Mesenchymal stem cell (in vitro differentiated cells and primary cell): ENCODE results near the gene NXPH1.

Source experiments
- DNase-seq: peaks from one replicate; pipeline ENCODE4 v3.0.0-alpha.2; 2013
- H2AFZ ChIP-seq: one replicate; pipeline ENCODE4 v1.6.1; 2013; ENCODE audit warnings: low read depth, mild to moderate bottlenecking, control low read depth, inconsistent platforms, low read length, moderate library complexity
- H2AK5ac ChIP-seq: 2 replicates; pipeline ENCODE4 v1.6.1; 2013; ENCODE audit warnings: low read length, moderate library complexity, mild to moderate bottlenecking, inconsistent platforms; ENCODE audit not compliant: severe bottlenecking
- H2BK120ac ChIP-seq: one replicate; pipeline ENCODE4 v1.6.1; 2013; ENCODE audit warnings: low read depth, mild to moderate bottlenecking, inconsistent platforms, low read length, moderate library complexity
- H2BK12ac ChIP-seq, 2 experiments: one replicate each; pipeline ENCODE4 v1.6.1; 2013; ENCODE audit warnings: inconsistent platforms in 2 of 2, low read length in 2 of 2, mild to moderate bottlenecking in 2 of 2, moderate library complexity in 2 of 2, control low read depth in 1 of 2
- H2BK15ac ChIP-seq: one replicate; pipeline ENCODE4 v1.6.1; 2013; ENCODE audit warnings: mild to moderate bottlenecking, low read depth, inconsistent platforms; ENCODE audit not compliant: poor library complexity, severe bottlenecking
- H2BK5ac ChIP-seq: 2 replicates; pipeline ENCODE4 v1.6.1; 2013; ENCODE audit warnings: low read depth, mild to moderate bottlenecking, low read length, control low read depth, inconsistent platforms; ENCODE audit not compliant: poor library complexity, severe bottlenecking
- H3K14ac ChIP-seq, 2 experiments: one replicate each; pipeline ENCODE4 v1.6.1; 2013; ENCODE audit warnings: inconsistent platforms in 2 of 2, low read length in 2 of 2, control low read depth in 1 of 2, mild to moderate bottlenecking in 1 of 2, moderate library complexity in 1 of 2
- H3K18ac ChIP-seq, 2 experiments: one replicate each; pipeline ENCODE4 v1.6.1; 2013; ENCODE audit warnings: inconsistent platforms in 2 of 2, low read length in 2 of 2, control low read depth in 1 of 2, low read depth in 1 of 2, mild to moderate bottlenecking in 1 of 2
- H3K23ac ChIP-seq, 2 experiments: one replicate each; pipeline ENCODE4 v1.6.1; 2013; ENCODE audit warnings: inconsistent platforms in 2 of 2, low read length in 2 of 2, mild to moderate bottlenecking in 2 of 2, moderate library complexity in 2 of 2, control low read depth in 1 of 2
- H3K27ac ChIP-seq: 2 replicates; pipeline ENCODE4 v1.5.1; 2013; ENCODE audit warnings: mild to moderate bottlenecking, moderate library complexity, low read length, control low read depth, inconsistent platforms; ENCODE audit not compliant: poor library complexity, severe bottlenecking
- H3K27me3 ChIP-seq, 2 experiments: 2 replicates each; pipeline versions ENCODE4 v1.6.1 to v1.7.0; 2013; ENCODE audit warnings: low read length in 2 of 2, mild to moderate bottlenecking in 2 of 2, moderate library complexity in 2 of 2, control low read depth in 1 of 2, inconsistent platforms in 1 of 2; ENCODE audit not compliant: control insufficient read depth in 1 of 2, insufficient read depth in 1 of 2
- H3K36me3 ChIP-seq, 2 experiments: 2 replicates each; pipeline versions ENCODE4 v1.6.1 to v1.7.0; 2013; ENCODE audit warnings: low read length in 2 of 2, control low read depth in 1 of 2, inconsistent platforms in 1 of 2, low read depth in 1 of 2, mild to moderate bottlenecking in 1 of 2; ENCODE audit not compliant: insufficient read depth in 2 of 2, control insufficient read depth in 1 of 2
- H3K4ac ChIP-seq, 2 experiments: one replicate each; pipeline ENCODE4 v1.6.1; 2013; ENCODE audit warnings: inconsistent platforms in 2 of 2, low read length in 2 of 2, mild to moderate bottlenecking in 2 of 2, moderate library complexity in 2 of 2, control low read depth in 1 of 2, low read depth in 1 of 2
- H3K4me1 ChIP-seq: 2 replicates; pipeline ENCODE4 v1.6.1; 2013; ENCODE audit warnings: low read depth, low read length, control low read depth; ENCODE audit not compliant: control insufficient read depth, insufficient read depth
- H3K4me2 ChIP-seq: 2 replicates; pipeline ENCODE4 v1.6.1; 2013; ENCODE audit warnings: low read length, mild to moderate bottlenecking, inconsistent platforms; ENCODE audit not compliant: poor library complexity, severe bottlenecking
- H3K4me3 ChIP-seq, 2 experiments: 2 replicates each; pipeline versions ENCODE4 v1.5.1 to v1.7.0; 2013; ENCODE audit warnings: low read length in 2 of 2, mild to moderate bottlenecking in 2 of 2, control low read depth in 1 of 2, low read depth in 1 of 2; ENCODE audit not compliant: insufficient read depth in 1 of 2
- H3K79me1 ChIP-seq: replicated peaks from 2 replicates; pipeline ENCODE4 v1.6.1; 2013; ENCODE audit warnings: mild to moderate bottlenecking, control low read depth, low read length, inconsistent platforms; ENCODE audit not compliant: poor library complexity, severe bottlenecking
- H3K9ac ChIP-seq: 2 replicates; pipeline ENCODE4 v1.7.0; 2013; ENCODE audit warnings: mild to moderate bottlenecking, low read length, moderate library complexity
- H3K9me3 ChIP-seq: 2 replicates; pipeline ENCODE4 v1.7.0; 2013; ENCODE audit warnings: mild to moderate bottlenecking, low read length; ENCODE audit not compliant: control insufficient read depth
- H4K8ac ChIP-seq: one replicate; pipeline ENCODE4 v1.6.1; 2013; ENCODE audit warnings: inconsistent platforms, mild to moderate bottlenecking, low read length, moderate library complexity
- H4K91ac ChIP-seq: one replicate; pipeline ENCODE4 v1.6.1; 2013; ENCODE audit warnings: mild to moderate bottlenecking, low read length, inconsistent platforms
- WGBS: methylation state at CpG from one replicate; pipeline ENCODE4 v1.1.7; 2013; ENCODE audit warnings: mixed read lengths; 5-methylcytosine and 5-hydroxymethylcytosine counted together

NXPH1 gene

GRCh38 chr7:8491106-8491505, 57.7 kb downstream of the NXPH1 start:
- Histone ChIP-seq H3K23ac (no peak overlapping the region), H3K4me2 (no peak overlapping the region), H2BK120ac (no peak overlapping the region), H4K8ac (no peak overlapping the region), H2AK5ac (no peak overlapping the region), H3K4me3 (no peak overlapping the region), H3K18ac (no peak overlapping the region), H3K9ac (no peak overlapping the region), H3K27me3 (no peaks in the 10 kb centered on the region), H3K9me3 (peaks cover 10% of the 10 kb centered on the region), H3K14ac (no peak overlapping the region), H2BK15ac (no peak overlapping the region), H3K4ac (no peak overlapping the region), H4K91ac (no peak overlapping the region), H2BK5ac (no peak overlapping the region), H3K36me3 (no peaks in the 10 kb centered on the region), H3K4me1 (no peaks in the 10 kb centered on the region), H3K79me1 (no peaks in the 10 kb centered on the region), H2BK12ac (no peak overlapping the region), H2AFZ (no peak overlapping the region), H3K27ac (no peak overlapping the region)
- no peak for DNase-seq
- WGBS = 94% methylated on average over 3 of the region's 3 CpGs

- Histone ChIP-seq H3K18ac (no peak overlapping the region), H2BK15ac (no peak overlapping the region), H4K91ac (no peak overlapping the region), H3K14ac (no peak overlapping the region), H3K23ac (no peak overlapping the region), H3K9ac (no peak overlapping the region), H3K4me3 (no peak overlapping the region), H2AK5ac (no peak overlapping the region), H3K4me1 (no peaks in the 10 kb centered on the region), H3K4ac (no peak overlapping the region), H3K9me3 (peaks cover 10% of the 10 kb centered on the region), H2BK120ac (no peak overlapping the region), H3K27me3 (no peaks in the 10 kb centered on the region), H3K4me2 (no peak overlapping the region), H4K8ac (no peak overlapping the region), H2BK5ac (no peak overlapping the region), H3K79me1 (no peaks in the 10 kb centered on the region), H2BK12ac (no peak overlapping the region), H3K27ac (no peak overlapping the region), H3K36me3 (no peaks in the 10 kb centered on the region), H2AFZ (no peak overlapping the region)
- 88% methylated on average over 5 of the region's 8 CpGs for WGBS
- no peak for DNase-seq
Observed at GRCh38 chr7:8491544-8492489, 58.4 kb downstream of the NXPH1 start.

- Histone ChIP-seq H4K8ac (no peak overlapping the region), H3K79me1 (no peaks in the 10 kb centered on the region), H3K4ac (no peak overlapping the region), H3K4me2 (no peak overlapping the region), H2BK15ac (no peak overlapping the region), H3K9me3 (peaks cover 27% of the 10 kb centered on the region), H2AFZ (no peak overlapping the region), H3K36me3 (no peaks in the 10 kb centered on the region), H3K4me1 (no peaks in the 10 kb centered on the region), H3K23ac (no peak overlapping the region), H3K9ac (no peak overlapping the region), H3K27ac (no peak overlapping the region), H3K14ac (no peak overlapping the region), H2BK12ac (no peak overlapping the region), H2BK120ac (no peak overlapping the region), H2AK5ac (no peak overlapping the region), H3K4me3 (no peak overlapping the region), H3K27me3 (no peaks in the 10 kb centered on the region), H4K91ac (no peak overlapping the region), H3K18ac (no peak overlapping the region), H2BK5ac (no peak overlapping the region)
- no peak for DNase-seq
Observed at GRCh38 chr7:8499128-8499527, 65.7 kb downstream of the NXPH1 start.

GRCh38 chr7:8500286-8500685, 66.9 kb downstream of the NXPH1 start:
- Histone ChIP-seq H3K79me1 (no peaks in the 10 kb centered on the region), H3K23ac (no peak overlapping the region), H3K14ac (no peak overlapping the region), H3K4me2 (no peak overlapping the region), H3K27ac (no peak overlapping the region), H3K18ac (no peak overlapping the region), H4K91ac (no peak overlapping the region), H2AFZ (no peak overlapping the region), H2AK5ac (no peak overlapping the region), H3K36me3 (no peaks in the 10 kb centered on the region), H2BK12ac (no peak overlapping the region), H3K27me3 (no peaks in the 10 kb centered on the region), H2BK5ac (no peak overlapping the region), H3K9ac (no peak overlapping the region), H3K4me1 (no peaks in the 10 kb centered on the region), H3K4ac (no peak overlapping the region), H2BK15ac (no peak overlapping the region), H3K9me3 (peaks cover 29% of the 10 kb centered on the region), H3K4me3 (no peak overlapping the region), H2BK120ac (no peak overlapping the region), H4K8ac (no peak overlapping the region)
- WGBS = 65% methylated on average over 2 of the region's 2 CpGs
- DNase-seq = no peak
